Measurements from ENCODE around the gene ANKFN1.

Gene ANKFN1

DNA sequence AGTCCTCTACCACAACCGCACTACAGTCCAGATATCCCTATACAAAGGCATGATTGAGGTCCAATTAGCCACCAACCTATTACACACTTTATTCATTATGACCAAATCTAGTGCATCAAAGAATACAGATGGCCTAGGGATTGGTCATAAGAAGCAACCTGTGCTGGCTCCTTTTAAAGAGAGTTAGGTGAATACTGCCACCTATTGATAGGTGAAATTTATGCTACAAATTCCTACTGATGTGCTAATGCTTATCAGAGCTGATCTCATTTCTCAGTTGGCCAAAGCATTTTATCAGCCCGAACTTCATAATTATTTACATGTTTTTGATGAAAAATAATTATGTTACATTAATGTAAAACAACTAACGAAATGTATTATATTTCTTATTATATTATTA is 166.3 kb downstream of the ANKFN1 start:
- H3K27ac ChIP-seq (ENCODE audit: low read length): no peak overlapping the region
- no peaks in the 10 kb centered on the region for H3K4me1 ChIP-seq (ENCODE audit: low read length)
- H3F3A ChIP-seq (ENCODE audit: insufficient read depth, low read length): no peaks in the 10 kb centered on the region
- H3K4me3 ChIP-seq (ENCODE audit: low read length): no peak overlapping the region
- H3K9me2 ChIP-seq (replicated peaks; ENCODE audit: insufficient read depth, low read length): no peaks in the 10 kb centered on the region
- H2AFZ ChIP-seq (ENCODE audit: low read length): no peak overlapping the region
- no peak overlapping the region for H3K9ac ChIP-seq (ENCODE audit: low read length)
- no peak overlapping the region for H3K4me2 ChIP-seq (ENCODE audit: low read depth, low read length)
- no peaks in the 10 kb centered on the region for H3K9me3 ChIP-seq (replicated peaks; ENCODE audit: insufficient read depth, low read length)
- H4K20me1 ChIP-seq (ENCODE audit: insufficient read depth, low read length): no peaks in the 10 kb centered on the region
- peak; percentile 71 for DNase-seq
- no peaks in the 10 kb centered on the region for H3K27me3 ChIP-seq (replicated peaks; ENCODE audit: insufficient read depth, low read length)
- no peak for TF ChIP-seq EZH2phosphoT487 (IDR thresholded peaks at IDR 0.05; ENCODE audit: low read length)
- TF ChIP-seq CTCF (IDR thresholded peaks at IDR 0.05; ENCODE audit: low read length): peak; percentile 62
- no peaks in the 10 kb centered on the region for H3K36me3 ChIP-seq (replicated peaks; ENCODE audit: insufficient read depth, low read length)
- no peaks in the 10 kb centered on the region for H3K79me2 ChIP-seq (ENCODE audit: low read length)

DNA sequence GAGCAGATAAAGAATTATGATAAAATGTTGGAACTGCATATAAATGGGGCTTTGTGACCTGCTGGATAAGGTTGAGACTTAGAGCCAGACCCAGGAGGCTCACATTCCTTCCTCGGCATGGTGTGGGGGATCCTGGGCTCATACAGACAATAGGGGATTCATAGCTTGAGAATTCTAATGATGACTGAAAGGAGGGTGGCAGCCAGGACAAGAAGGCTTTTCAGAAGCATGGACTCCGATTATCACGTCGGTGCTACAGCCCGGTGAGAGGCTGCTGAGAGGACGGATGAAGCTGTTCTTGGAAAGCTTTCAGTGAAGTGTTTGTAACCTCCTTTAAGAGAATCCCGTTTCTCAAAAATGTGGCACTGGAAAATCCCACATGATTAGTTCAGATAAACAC is 167.2 kb downstream of the ANKFN1 start:
- H4K20me1 ChIP-seq (ENCODE audit: insufficient read depth, low read length): no peaks in the 10 kb centered on the region
- H3K9me3 ChIP-seq (replicated peaks; ENCODE audit: insufficient read depth, low read length): no peaks in the 10 kb centered on the region
- H3K27ac ChIP-seq (ENCODE audit: low read length): no peak overlapping the region
- H3K4me3 ChIP-seq (ENCODE audit: low read length): no peak overlapping the region
- no peaks in the 10 kb centered on the region for H3K36me3 ChIP-seq (replicated peaks; ENCODE audit: insufficient read depth, low read length)
- H3K9me2 ChIP-seq (replicated peaks; ENCODE audit: insufficient read depth, low read length): no peaks in the 10 kb centered on the region
- H3K4me2 ChIP-seq (ENCODE audit: low read depth, low read length): no peak overlapping the region
- H3K79me2 ChIP-seq (ENCODE audit: low read length): no peaks in the 10 kb centered on the region
- no peaks in the 10 kb centered on the region for H3K27me3 ChIP-seq (replicated peaks; ENCODE audit: insufficient read depth, low read length)
- H3F3A ChIP-seq (ENCODE audit: insufficient read depth, low read length): no peaks in the 10 kb centered on the region
- no peak for DNase-seq
- TF ChIP-seq EZH2 (optimal IDR thresholded peaks at IDR 0.05; ENCODE audit: low read depth, low read length): no peak
- TF ChIP-seq EZH2phosphoT487 (IDR thresholded peaks at IDR 0.05; ENCODE audit: low read length): no peak
- no peak for TF ChIP-seq CTCF (IDR thresholded peaks at IDR 0.05; ENCODE audit: low read length)
- H3K4me1 ChIP-seq (ENCODE audit: low read length): no peaks in the 10 kb centered on the region
- H3K9ac ChIP-seq (ENCODE audit: low read length): no peak overlapping the region
- no peak overlapping the region for H2AFZ ChIP-seq (ENCODE audit: low read length)

DNA sequence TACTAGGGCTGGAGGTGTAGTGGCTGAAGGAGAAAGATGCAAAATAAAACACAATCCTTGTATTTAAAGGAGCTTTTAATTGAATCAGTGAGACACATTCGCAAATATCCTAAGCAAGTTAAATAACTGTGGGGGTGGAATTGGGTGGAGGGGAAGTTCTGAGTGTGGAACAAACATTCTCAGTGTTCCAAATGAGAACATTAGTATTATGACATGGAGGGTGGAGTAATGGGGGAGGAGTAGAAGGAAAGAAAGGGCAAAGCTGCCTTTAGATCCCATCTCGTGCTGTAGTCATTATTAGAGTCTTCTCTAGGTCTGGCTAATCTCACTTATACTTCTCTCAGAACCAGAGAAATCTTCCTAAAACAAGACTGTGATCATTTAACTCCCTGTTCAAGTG is 169.7 kb downstream of the ANKFN1 start:
- Histone ChIP-seq H3K27me3 (replicated peaks; ENCODE audit: insufficient read depth, low read length) (no peaks in the 10 kb centered on the region), H3F3A (ENCODE audit: insufficient read depth, low read length) (no peaks in the 10 kb centered on the region), H3K4me2 (ENCODE audit: low read depth, low read length) (no peak overlapping the region), H3K4me3 (ENCODE audit: low read length) (no peak overlapping the region), H3K36me3 (replicated peaks; ENCODE audit: insufficient read depth, low read length) (no peaks in the 10 kb centered on the region), H3K9ac (ENCODE audit: low read length) (no peak overlapping the region), H3K9me2 (replicated peaks; ENCODE audit: insufficient read depth, low read length) (no peaks in the 10 kb centered on the region), H4K20me1 (ENCODE audit: insufficient read depth, low read length) (no peaks in the 10 kb centered on the region), H2AFZ (ENCODE audit: low read length) (no peak overlapping the region), H3K4me1 (ENCODE audit: low read length) (no peaks in the 10 kb centered on the region), H3K9me3 (replicated peaks; ENCODE audit: insufficient read depth, low read length) (no peaks in the 10 kb centered on the region), H3K27ac (ENCODE audit: low read length) (no peak overlapping the region), H3K79me2 (ENCODE audit: low read length) (no peaks in the 10 kb centered on the region)
- DNase-seq: no peak
- TF ChIP-seq EZH2 (optimal IDR thresholded peaks at IDR 0.05; ENCODE audit: low read depth, low read length) (no peak), CTCF (IDR thresholded peaks at IDR 0.05; ENCODE audit: low read length) (no peak), EZH2phosphoT487 (IDR thresholded peaks at IDR 0.05; ENCODE audit: low read length) (no peak)

Data from MM.1S (cell line).